ENCODE results near the gene CST7.

DNA sequence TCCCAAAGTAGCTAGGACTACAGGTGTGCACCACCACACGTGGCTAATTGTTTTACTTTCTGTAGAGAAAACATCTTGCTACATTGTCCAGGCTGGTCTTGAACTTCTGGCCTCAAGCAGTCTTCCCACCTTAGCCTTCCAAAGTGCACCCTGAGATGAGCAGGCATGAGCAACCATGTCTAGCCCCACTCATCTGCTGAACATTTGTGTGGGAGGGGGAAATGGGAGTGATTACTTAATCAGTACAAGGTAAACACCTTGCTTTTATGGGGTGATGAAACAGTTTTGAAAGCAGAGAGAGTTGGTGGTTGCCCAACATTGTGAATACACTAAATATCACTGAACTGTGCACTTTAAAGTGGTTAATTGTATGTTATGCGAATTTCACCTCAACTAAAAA is 38.2 kb downstream of the CST7 start:
- TF ChIP-seq MXI1 (conservative IDR thresholded peaks at IDR 0.05; ENCODE audit: poor library complexity, severe bottlenecking), result no peak
- TF ChIP-seq, protein P1, sequence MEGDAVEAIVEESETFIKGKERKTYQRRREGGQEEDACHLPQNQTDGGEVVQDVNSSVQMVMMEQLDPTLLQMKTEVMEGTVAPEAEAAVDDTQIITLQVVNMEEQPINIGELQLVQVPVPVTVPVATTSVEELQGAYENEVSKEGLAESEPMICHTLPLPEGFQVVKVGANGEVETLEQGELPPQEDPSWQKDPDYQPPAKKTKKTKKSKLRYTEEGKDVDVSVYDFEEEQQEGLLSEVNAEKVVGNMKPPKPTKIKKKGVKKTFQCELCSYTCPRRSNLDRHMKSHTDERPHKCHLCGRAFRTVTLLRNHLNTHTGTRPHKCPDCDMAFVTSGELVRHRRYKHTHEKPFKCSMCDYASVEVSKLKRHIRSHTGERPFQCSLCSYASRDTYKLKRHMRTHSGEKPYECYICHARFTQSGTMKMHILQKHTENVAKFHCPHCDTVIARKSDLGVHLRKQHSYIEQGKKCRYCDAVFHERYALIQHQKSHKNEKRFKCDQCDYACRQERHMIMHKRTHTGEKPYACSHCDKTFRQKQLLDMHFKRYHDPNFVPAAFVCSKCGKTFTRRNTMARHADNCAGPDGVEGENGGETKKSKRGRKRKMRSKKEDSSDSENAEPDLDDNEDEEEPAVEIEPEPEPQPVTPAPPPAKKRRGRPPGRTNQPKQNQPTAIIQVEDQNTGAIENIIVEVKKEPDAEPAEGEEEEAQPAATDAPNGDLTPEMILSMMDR (IDR thresholded peaks at IDR 0.05; ENCODE audit: poor library complexity, severe bottlenecking), result no peak
- TF ChIP-seq SMC3 (conservative IDR thresholded peaks at IDR 0.05; ENCODE audit: poor library complexity), result no peak
